T-helper 2 cell treated with Interferon-gamma antibody and Interleukin-4, amounts not matched to agents 5 μg/mL and 100 μg/mL, for 36 hours (primary cell): ENCODE data around the gene RARG.

Experiments
- DNase-seq: peaks from one replicate; pipeline ENCODE4 v3.0.0; 2021; ENCODE audit warnings: low spot score
- H3K27ac Mint-ChIP-seq: one replicate; pipeline ENCODE4 v1.8.0; 2021; ENCODE audit warnings: mild to moderate bottlenecking, mixed read lengths
- H3K27me3 Mint-ChIP-seq: one replicate; pipeline ENCODE4 v1.8.0; 2021; ENCODE audit warnings: low read depth, mixed read lengths
- H3K36me3 Mint-ChIP-seq: one replicate; pipeline ENCODE4 v1.8.0; 2021; ENCODE audit warnings: low read depth, mixed read lengths
- H3K4me1 Mint-ChIP-seq: one replicate; pipeline ENCODE4 v1.8.0; 2021; ENCODE audit warnings: low read depth, mixed read lengths
- H3K4me3 Mint-ChIP-seq: one replicate; pipeline ENCODE4 v1.8.0; 2022; ENCODE audit warnings: mild to moderate bottlenecking, moderate library complexity, mixed read lengths
- H3K9me3 Mint-ChIP-seq: one replicate; pipeline ENCODE4 v1.8.0; 2021; ENCODE audit warnings: mixed read lengths

RARG gene

GRCh38 chr12:53231921-53232645, at the start of gene RARG:
RARG (minus strand) TSS chr12:53232209; CDS start chr12:53227545, 4,664 bp downstream.
- H3K27ac Mint-ChIP-seq, result peak within 1 kb of the TSS; percentile 80
- peaks cover under 1% of the 10 kb centered on the region for H3K36me3 Mint-ChIP-seq
- H3K4me1 Mint-ChIP-seq, result peaks cover 41% of the 10 kb centered on the region
- peak; percentile 63 for DNase-seq
- no peaks in the 10 kb centered on the region for H3K9me3 Mint-ChIP-seq
- H3K27me3 Mint-ChIP-seq, result no peaks in the 10 kb centered on the region
- peak within 1 kb of the TSS; percentile 90 for H3K4me3 Mint-ChIP-seq

DNA sequence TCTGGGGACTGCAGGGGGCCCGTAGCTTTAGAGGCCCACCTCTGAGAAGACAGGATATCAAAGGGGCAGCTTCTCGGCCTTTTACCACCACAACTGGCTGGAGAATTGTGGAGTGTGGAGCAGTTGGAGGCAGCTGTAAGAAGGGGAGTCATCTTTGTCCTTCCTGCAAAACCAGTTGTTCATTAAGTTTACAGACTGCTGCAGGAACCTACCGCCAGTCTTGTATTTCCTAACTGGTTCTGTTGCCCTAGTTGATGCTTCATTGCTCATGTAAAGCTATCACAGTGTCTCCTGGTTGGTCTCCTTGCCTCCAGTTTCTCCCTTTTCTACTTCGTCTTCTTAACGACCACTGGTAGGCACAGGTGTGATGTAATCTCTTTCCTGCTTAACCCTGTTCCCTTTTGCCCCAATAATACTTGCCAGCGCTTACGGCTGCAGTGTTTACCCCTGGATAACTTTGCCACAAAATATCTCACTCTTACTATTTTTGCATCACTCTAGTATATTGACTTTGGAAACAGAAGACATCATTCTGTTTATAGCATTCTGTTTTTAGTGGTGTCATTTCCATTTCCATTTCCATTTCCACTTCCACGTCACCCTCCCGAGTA, 48.0 kb upstream of the RARG start:
- Mint-ChIP-seq H3K27ac (no peak overlapping the region), H3K36me3 (peaks cover 62% of the 10 kb centered on the region), H3K27me3 (no peaks in the 10 kb centered on the region), H3K9me3 (no peaks in the 10 kb centered on the region), H3K4me1 (peaks cover 5% of the 10 kb centered on the region), H3K4me3 (no peak overlapping the region)
- DNase-seq, result no peak

DNA sequence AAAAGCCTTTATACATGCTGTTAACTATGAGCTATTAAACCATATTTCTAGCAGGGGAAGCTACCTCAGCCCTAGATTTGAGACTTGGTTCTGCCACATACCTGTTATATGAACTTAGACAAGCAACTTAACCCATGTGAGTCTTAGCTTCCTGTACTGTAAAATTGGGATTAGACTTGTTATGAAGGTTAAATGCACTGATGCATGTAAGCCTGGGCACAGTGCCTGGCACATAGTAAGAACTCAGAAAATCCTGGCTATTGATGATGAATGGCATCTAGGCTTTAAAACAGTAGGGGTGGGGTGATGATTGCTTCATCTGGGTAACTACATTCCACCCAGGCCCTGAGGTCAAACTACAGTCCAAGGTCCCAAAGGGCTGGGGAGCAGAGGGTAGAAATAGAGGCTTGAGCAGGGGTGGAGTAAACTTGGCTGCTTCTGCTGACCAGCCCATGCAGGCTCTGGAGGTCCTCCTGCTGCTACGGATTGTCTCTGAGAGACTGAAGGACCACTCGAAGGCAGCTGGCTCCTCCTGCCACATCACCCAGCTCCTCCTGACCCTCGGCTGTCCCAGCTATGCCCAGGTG, 47.4 kb upstream of the RARG start:
- H3K27ac Mint-ChIP-seq, result no peak overlapping the region

DNA sequence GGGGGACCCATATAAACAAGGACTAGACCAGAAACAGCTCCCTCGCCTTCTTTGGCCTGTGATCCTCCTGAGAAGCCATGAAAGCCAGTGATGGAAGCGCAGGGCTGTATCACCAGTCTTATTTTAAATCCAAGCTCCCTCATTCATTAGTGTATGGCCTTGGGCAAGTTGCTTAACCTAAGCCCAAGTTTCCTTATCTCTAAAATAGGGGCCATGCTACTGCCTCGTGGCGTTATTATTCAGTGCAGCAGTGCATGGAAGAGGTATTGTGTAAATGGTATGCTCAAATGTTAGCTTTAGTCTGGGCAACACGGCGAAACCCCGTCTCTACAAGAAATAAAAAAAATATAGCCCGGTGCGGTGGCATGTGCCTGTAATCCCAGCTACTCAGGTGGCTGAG, 46.0 kb upstream of the RARG start:
- no peak overlapping the region for H3K27ac Mint-ChIP-seq
- H3K4me3 Mint-ChIP-seq, result no peak overlapping the region
- H3K4me1 Mint-ChIP-seq, result peaks cover 7% of the 10 kb centered on the region
- H3K27me3 Mint-ChIP-seq, result no peaks in the 10 kb centered on the region
- H3K9me3 Mint-ChIP-seq, result no peaks in the 10 kb centered on the region
- peaks cover 56% of the 10 kb centered on the region for H3K36me3 Mint-ChIP-seq
- no peak for DNase-seq

More for the DNA sequence above, 47.4 kb upstream of the RARG start:
- peaks cover 64% of the 10 kb centered on the region for H3K36me3 Mint-ChIP-seq
- no peak for DNase-seq
- H3K27me3 Mint-ChIP-seq, result no peaks in the 10 kb centered on the region
- H3K9me3 Mint-ChIP-seq, result no peaks in the 10 kb centered on the region
- peaks cover 5% of the 10 kb centered on the region for H3K4me1 Mint-ChIP-seq
- no peak overlapping the region for H3K4me3 Mint-ChIP-seq

DNA sequence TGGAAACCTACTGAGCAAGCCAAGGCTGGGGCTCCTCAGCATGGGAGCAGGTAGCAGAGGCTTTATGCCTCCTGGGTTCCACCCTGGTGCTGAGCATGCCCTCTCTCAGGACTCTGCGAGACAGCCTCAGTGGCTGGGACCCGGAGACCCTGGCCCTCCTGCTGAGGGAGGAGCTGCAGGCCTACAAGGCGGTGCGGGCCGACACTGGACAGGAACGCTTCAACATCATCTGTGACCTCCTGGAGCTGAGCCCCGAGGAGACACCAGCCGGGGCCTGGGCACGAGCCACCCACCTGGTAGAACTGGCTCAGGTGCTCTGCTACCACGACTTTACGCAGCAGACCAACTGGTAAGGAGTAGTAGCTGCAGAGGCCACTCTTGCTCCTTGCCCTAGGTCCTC, 44.5 kb upstream of the RARG start:
- no peaks in the 10 kb centered on the region for H3K9me3 Mint-ChIP-seq
- H3K4me1 Mint-ChIP-seq, result peaks cover 11% of the 10 kb centered on the region
- H3K4me3 Mint-ChIP-seq, result no peak overlapping the region
- H3K36me3 Mint-ChIP-seq, result peaks cover 52% of the 10 kb centered on the region
- no peak for DNase-seq
- H3K27ac Mint-ChIP-seq, result no peak overlapping the region
- H3K27me3 Mint-ChIP-seq, result no peaks in the 10 kb centered on the region

- no peak overlapping the region for H3K27ac Mint-ChIP-seq
- peaks cover 61% of the 10 kb centered on the region for H3K36me3 Mint-ChIP-seq
- peaks cover 27% of the 10 kb centered on the region for H3K4me1 Mint-ChIP-seq
- DNase-seq, result no peak
- H3K27me3 Mint-ChIP-seq, result no peaks in the 10 kb centered on the region
- no peak overlapping the region for H3K4me3 Mint-ChIP-seq
- no peaks in the 10 kb centered on the region for H3K9me3 Mint-ChIP-seq
Measured at GRCh38 chr12:53274445-53274844, 42.4 kb upstream of the RARG start.

- Mint-ChIP-seq H3K27me3 (no peaks in the 10 kb centered on the region), H3K4me1 (peaks cover 39% of the 10 kb centered on the region), H3K4me3 (peak overlapping the region; percentile 98), H3K36me3 (peaks cover 37% of the 10 kb centered on the region), H3K9me3 (no peaks in the 10 kb centered on the region), H3K27ac (peak overlapping the region; percentile 95)
- DNase-seq, result no peak
Measured at GRCh38 chr12:53268630-53269562, 36.9 kb upstream of the RARG start.

DNA sequence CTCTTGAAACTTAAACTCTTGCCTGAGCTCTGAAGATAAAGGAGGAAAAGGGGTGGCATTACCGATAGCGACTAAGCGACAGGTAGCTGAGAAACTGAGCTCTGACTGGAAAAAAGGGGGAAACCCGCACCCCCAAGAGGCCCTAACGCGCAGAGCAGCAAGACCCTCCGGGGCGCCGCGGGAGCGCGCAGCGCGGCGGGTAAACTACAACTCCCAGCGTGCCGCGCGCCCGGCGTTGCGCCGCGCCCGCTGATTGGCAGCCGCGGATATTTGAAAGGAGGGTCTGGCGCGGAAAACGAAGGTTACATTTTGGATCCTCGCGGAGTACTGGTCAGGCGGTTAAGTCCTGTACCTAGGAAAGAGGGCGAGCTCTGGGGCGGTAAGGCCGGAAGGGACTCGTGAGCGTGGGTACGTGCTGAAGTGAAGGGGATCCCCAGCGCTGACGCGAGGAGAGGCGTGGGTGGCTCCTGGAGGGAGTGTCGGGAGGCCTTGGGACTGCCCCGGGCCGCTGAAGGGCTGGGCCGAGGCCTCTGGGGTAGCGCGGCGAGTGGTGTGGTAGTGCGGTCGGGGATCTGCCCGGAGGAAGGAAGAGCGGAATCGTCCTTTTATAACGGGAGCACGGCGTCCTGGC, 36.1 kb upstream of the RARG start, which contains the start of gene ESPL1:
Gene ESPL1, plus strand, starts transcription at position 301 of the 631 bp plus-strand sequence. CDS start 468 bp downstream, outside the sequence.
- Mint-ChIP-seq H3K9me3 (no peaks in the 10 kb centered on the region), H3K4me1 (peaks cover 39% of the 10 kb centered on the region), H3K27me3 (no peaks in the 10 kb centered on the region), H3K4me3 (peak within 1 kb of the TSS; percentile 98), H3K27ac (peak within 1 kb of the TSS; percentile 95), H3K36me3 (peaks cover 37% of the 10 kb centered on the region)
- peak; percentile 93 for DNase-seq

DNA sequence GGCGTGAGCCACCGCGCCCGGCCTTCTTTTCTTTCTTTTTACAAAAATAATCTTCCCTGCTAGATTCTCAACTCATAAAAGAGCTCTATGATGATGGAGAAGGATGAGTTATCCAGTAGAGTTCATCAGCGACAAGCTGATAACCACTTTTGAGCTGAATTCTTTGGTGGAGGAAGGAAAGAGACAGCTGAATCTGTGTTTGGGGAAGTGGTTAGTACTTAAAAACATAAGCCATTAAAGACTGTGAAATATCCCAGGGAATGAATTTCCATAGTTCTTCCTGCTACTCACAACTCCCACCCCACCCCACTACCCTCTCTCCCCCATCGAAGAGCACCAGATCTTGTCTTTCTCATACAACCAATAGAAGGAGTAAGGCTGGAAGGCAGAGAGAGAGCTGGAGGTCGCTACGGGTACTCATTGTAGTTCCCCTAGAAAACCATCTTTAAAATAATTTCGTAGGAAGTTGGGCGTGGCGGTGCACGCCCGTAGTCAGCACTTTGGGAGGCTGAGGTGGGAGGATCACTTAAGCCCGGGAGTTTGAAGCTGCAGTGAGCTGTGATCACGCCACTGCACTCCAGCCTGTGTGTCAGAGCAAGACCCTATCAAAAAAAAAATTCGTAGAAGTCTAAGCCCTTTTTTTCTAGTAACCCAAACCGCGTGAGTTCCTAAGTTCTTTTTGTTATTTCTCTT, 35.4 kb upstream of the RARG start:
- H3K27me3 Mint-ChIP-seq, result no peaks in the 10 kb centered on the region
- H3K9me3 Mint-ChIP-seq, result no peaks in the 10 kb centered on the region
- H3K4me3 Mint-ChIP-seq, result peak overlapping the region; percentile 98
- peaks cover 39% of the 10 kb centered on the region for H3K4me1 Mint-ChIP-seq
- peak; percentile 45 for DNase-seq
- peak overlapping the region; percentile 95 for H3K27ac Mint-ChIP-seq
- peaks cover 34% of the 10 kb centered on the region for H3K36me3 Mint-ChIP-seq

DNA sequence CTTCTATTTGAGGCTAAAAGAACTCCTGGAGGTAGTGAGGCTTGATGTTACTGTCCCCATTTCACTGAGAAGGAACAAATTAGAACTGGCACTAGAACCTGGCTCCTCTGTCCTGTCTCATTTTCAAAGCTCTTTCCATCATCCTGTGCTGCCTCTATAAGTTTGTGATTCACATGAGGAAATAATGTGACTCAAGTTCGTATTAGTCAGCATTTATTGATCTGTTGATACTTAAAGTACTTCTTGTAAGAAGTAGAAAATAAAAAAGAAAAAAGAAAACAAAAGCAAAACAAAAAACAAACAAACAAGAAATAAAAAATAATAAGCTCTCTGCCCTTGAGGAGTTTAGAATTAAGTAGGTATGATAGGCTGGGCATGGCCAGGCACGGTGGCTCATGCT, 33.8 kb upstream of the RARG start:
- no peaks in the 10 kb centered on the region for H3K9me3 Mint-ChIP-seq
- H3K27me3 Mint-ChIP-seq, result no peaks in the 10 kb centered on the region
- H3K4me1 Mint-ChIP-seq, result peaks cover 31% of the 10 kb centered on the region
- DNase-seq, result no peak
- no peak overlapping the region for H3K4me3 Mint-ChIP-seq
- H3K36me3 Mint-ChIP-seq, result peaks cover 22% of the 10 kb centered on the region
- no peak overlapping the region for H3K27ac Mint-ChIP-seq

DNA sequence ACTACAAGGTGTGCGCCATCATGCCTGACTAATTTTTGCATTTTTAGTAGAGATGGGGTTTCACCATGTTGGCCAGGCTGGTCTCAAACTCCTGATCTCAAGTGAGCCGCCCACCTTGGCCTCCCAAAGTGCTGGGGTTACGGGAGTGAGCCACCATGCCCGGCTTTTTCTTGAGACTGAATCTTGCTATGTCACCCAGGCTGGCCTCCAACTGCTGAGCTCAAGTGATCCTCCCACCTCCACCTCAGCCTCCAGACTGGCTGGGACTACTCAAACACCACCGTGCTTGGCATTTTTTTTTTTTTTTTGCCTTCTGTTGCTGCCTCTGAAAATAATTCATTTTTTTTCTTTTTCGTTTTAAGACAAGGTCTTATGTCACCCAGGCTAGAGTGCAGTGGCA, 27.9 kb upstream of the RARG start:
- Mint-ChIP-seq H3K27ac (no peak overlapping the region), H3K27me3 (no peaks in the 10 kb centered on the region), H3K36me3 (no peaks in the 10 kb centered on the region), H3K9me3 (no peaks in the 10 kb centered on the region), H3K4me1 (peaks cover 16% of the 10 kb centered on the region), H3K4me3 (no peak overlapping the region)
- DNase-seq, result no peak

- no peaks in the 10 kb centered on the region for H3K27me3 Mint-ChIP-seq
- no peak overlapping the region for H3K27ac Mint-ChIP-seq
- H3K9me3 Mint-ChIP-seq, result no peaks in the 10 kb centered on the region
- no peak overlapping the region for H3K4me3 Mint-ChIP-seq
- peaks cover 23% of the 10 kb centered on the region for H3K4me1 Mint-ChIP-seq
- no peak for DNase-seq
- H3K36me3 Mint-ChIP-seq, result no peaks in the 10 kb centered on the region
Measured at GRCh38 chr12:53258541-53259539, 26.8 kb upstream of the RARG start.
